Lung (tissue), 12 donors: ENCODE data around the gene GNL3. TPM values are rescaled to one million over a fixed set of nuclear protein-coding genes. Genes with fewer than 3 reads are reported as not detected.

ENCODE experiments used
- ATAC-seq: fragments of 200-7000 bp; cut with Tn5 transposase; one replicate; pipeline ENCODE4 v1.9.1; 2020; ENCODE audit warnings: moderate number of reproducible peaks; ENCODE audit not compliant: insufficient read depth, low FRiP score
- DNase-seq, 3 donors: peaks; one replicate each; pipeline ENCODE4 v3.0.0-alpha.2; 2013 to 2017
- H3K27ac ChIP-seq, 2 donors: one replicate each; pipeline ENCODE4 v1.5.1; 2013; ENCODE audit warnings: mild to moderate bottlenecking in 2 of 2, moderate library complexity in 2 of 2, control low read depth in 1 of 2, inconsistent platforms in 1 of 2, low read depth in 1 of 2, low read length in 1 of 2
- H3K27me3 ChIP-seq, 3 donors: one replicate each; pipeline ENCODE4 v1.5.1; 2013; ENCODE audit warnings: low read length in 2 of 3; ENCODE audit not compliant: control insufficient read depth in 3 of 3, insufficient read depth in 3 of 3
- H3K36me3 ChIP-seq, 4 donors: one replicate each; pipeline ENCODE4 v1.5.1; 2013; ENCODE audit warnings: low read length in 4 of 4, mild to moderate bottlenecking in 1 of 4, moderate library complexity in 1 of 4; ENCODE audit not compliant: control insufficient read depth in 4 of 4, insufficient read depth in 4 of 4
- H3K4me1 ChIP-seq, 5 donors: one replicate each; pipeline ENCODE4 v1.5.1; 2013; ENCODE audit warnings: low read length in 5 of 5, mild to moderate bottlenecking in 2 of 5, moderate library complexity in 1 of 5; ENCODE audit not compliant: control insufficient read depth in 5 of 5, insufficient read depth in 5 of 5
- H3K4me3 ChIP-seq: one replicate; pipeline ENCODE4 v1.5.1; 2013; ENCODE audit warnings: mild to moderate bottlenecking, control low read depth, moderate library complexity
- H3K9ac ChIP-seq, 2 donors: one replicate each; pipeline ENCODE4 v1.5.1; 2013; ENCODE audit warnings: low read length in 2 of 2, control low read depth in 1 of 2; ENCODE audit not compliant: insufficient read depth in 1 of 2
- H3K9me3 ChIP-seq, 4 donors: one replicate each; pipeline ENCODE4 v1.5.1; 2013; ENCODE audit warnings: low read length in 3 of 4, mild to moderate bottlenecking in 1 of 4, moderate library complexity in 1 of 4; ENCODE audit not compliant: control insufficient read depth in 4 of 4, insufficient read depth in 3 of 4
- CTCF ChIP-seq: IDR thresholded peaks from 2 replicates; pipeline ENCODE4 v1.5.1; 2012; ENCODE audit warnings: mild to moderate bottlenecking; ENCODE audit errors: control extremely low read depth, extremely low read depth
- WGBS, 2 donors: extraction: QIAGEN DNeasy Blood & Tissue Kit; methylation state at CpG; one replicate each; pipeline ENCODE4 v1.1.7; 2013; 5-methylcytosine and 5-hydroxymethylcytosine counted together
- polyA plus RNA-seq, 2 donors: library from polyadenylated mRNA; stranded (reverse); fragments of 200-250 nt; gene quantifications; one replicate each; pipeline ENCODE4 v1.2.1, GENCODE V29; 2013
- total RNA-seq, 2 donors: library from RNA; depleted of rRNA in 1 of 2; stranded (reverse); fragments of >200 nt in 1 of 2; gene quantifications; one replicate each; pipeline ENCODE4 v1.2.1, GENCODE V29; 2014 to 2021
- donor health status: control.
- donor health status: control.
- donor health status: Bipolar disorder and iron deficiency.
- donor health status: healthy.
- donor health status: DM: yes; HTN: yes; CAD: no.

GNL3 gene
- total and polyA plus RNA-seq, 4 donors = 57.5 to 84.6 (median 72.4) TPM

DNA sequence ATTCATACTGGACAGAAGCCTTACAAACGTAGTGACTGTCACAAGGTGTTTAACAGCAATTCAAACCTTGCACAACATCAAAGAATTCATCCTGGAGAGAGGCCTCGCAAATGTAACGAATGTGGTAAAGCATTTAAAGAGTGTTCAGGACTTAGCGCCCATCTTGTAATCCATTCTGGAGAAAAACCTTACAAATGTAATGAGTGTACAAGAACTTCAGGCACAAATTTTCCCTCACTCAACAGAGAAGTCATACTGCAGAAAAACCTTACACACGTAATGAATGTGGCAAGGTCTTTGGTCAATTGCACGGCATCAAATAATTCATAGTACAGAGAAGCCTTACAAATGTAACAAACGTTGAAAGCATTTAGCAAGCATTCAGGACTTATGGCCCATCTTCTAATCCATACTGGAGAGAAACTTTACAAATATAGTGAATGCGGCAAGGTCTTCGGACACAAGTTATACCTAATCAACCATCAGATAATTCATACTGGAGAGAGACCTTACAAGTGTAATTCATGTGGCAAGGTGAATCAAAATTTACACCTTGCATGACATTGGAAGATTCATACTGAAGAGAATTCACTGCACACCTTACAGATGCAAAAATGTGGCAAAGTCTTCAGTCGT lies 47.5 kb downstream of the GNL3 start:
- Histone ChIP-seq H3K36me3 (peaks cover 20 to 39% (median 24%) of the 10 kb centered on the region in 4 donors), H3K9me3 (peaks cover 0 to 4% (median 0%) of the 10 kb centered on the region in 4 donors), H3K4me1 (no peaks in the 10 kb centered on the region), H3K27me3 (no peaks in the 10 kb centered on the region), H3K4me3 (no peak overlapping the region), H3K27ac (no peak overlapping the region), H3K9ac (no peak overlapping the region)
- no peak for TF ChIP-seq CTCF
- ATAC-seq (no peak), DNase-seq (no peak)
- WGBS, 2 donors = 86 to 97% methylated on average over 10 of the region's 10 CpGs

DNA sequence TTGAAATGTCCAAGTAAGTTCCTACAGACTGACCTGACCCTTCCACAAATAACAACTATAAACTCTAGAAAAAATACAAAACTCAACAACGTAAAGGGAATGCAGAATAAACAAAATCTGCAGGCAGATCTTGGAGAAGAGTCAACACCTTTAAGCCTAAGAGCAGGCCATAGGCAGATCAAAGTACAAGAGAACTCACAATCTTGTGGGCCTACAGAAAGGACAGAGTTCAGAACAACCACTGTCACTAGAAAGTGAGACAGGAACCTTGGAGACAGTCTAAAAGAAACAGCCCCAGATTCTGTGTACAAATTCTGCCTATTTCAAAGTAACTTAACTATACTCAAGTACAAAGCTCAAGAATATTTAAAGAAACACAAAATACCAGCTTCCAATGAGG lies 53.9 kb downstream of the GNL3 start:
- TF ChIP-seq CTCF = no peak
- H3K36me3 ChIP-seq = peaks cover 17 to 35% (median 28%) of the 10 kb centered on the region in 4 donors
- H3K9me3 ChIP-seq = no peaks in the 10 kb centered on the region
- DNase-seq (no peak), ATAC-seq (no peak)
- WGBS, 2 donors = 78 to 90% methylated on average over 1 of the region's 1 CpG
- no peaks in the 10 kb centered on the region for H3K27me3 ChIP-seq
- no peaks in the 10 kb centered on the region for H3K4me1 ChIP-seq
- no peak overlapping the region for H3K27ac ChIP-seq
- H3K9ac ChIP-seq = no peak overlapping the region
- no peak overlapping the region for H3K4me3 ChIP-seq

DNA sequence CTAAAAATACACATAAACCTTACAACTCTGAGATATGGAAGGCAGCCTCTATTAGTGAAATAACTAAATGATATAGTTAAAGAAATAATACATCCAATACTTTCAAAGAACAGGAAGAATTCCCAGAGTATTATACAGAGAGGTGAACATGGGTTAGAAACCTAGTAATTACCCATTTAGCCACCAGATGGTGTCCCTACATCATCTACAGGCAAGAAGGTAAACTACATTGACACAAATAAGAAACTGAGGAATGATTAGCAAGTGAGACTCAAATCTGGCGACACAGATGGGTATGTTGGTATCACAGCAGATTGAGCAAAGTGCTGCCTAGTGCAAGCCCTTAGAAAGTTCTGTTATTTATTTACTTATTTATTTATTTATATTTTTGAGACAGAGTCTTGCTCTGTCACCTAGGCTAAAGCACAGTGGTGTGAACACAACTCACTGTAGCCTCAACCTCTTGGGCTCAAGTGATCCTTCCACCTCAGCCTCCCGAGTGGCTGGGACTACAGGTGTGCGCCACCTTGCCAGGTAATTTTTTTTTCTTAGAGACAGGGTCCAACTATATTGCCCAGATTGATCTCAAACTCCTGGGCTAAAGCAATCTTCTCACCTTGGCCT lies 56.7 kb downstream of the GNL3 start:
- Histone ChIP-seq H3K27ac (no peak overlapping the region), H3K4me1 (no peaks in the 10 kb centered on the region), H3K27me3 (no peaks in the 10 kb centered on the region), H3K4me3 (no peak overlapping the region), H3K9me3 (no peaks in the 10 kb centered on the region), H3K36me3 (peaks cover 23 to 43% (median 33%) of the 10 kb centered on the region in 4 donors), H3K9ac (no peak overlapping the region)
- TF ChIP-seq CTCF = peak; percentile 31
- no peak for ATAC-seq
- 92 to 93% methylated on average over 3 of the region's 3 CpGs for WGBS, 2 donors
- peak in 2 of 3 donors; percentile 20 to 45 for DNase-seq
